IMR-90 (cell line): ENCODE results near the gene DOK6. TPM values are rescaled to one million over a fixed set of nuclear protein-coding genes. Genes with fewer than 3 reads are reported as not detected.

Source experiments
- ATAC-seq: fragments of 200-7000 bp; cut with Tn5 transposase; 2 replicates; pipeline ENCODE4 v1.9.1; 2020; ENCODE audit warnings: low read depth, mild to moderate bottlenecking, moderate library complexity
- BruUV-seq: library from RNA; stranded (reverse); fragments of 400-500 nt; replicated peaks from 2 replicates; lab custom pipeline; 2021; lab: Mats Ljungman, UMichigan
- CTCF ChIA-PET: fragments of 300-600 bp; formaldehyde crosslinking; extraction: SDS; loops from one replicate; lab custom pipeline; 2021; ENCODE audit warnings: antibody characterized with exemption; lab: Yijun Ruan, JAX
- POLR2A ChIA-PET: fragments of 300-600 bp; sonication (Branson Sonifier 250); formaldehyde crosslinking; loops from one replicate; lab custom pipeline; 2022; ENCODE audit warnings: antibody characterized with exemption; ENCODE audit not compliant: unreplicated experiment; lab: Charles Lee
- DNase-seq: peaks from one replicate; pipeline ENCODE4 v3.0.0; 2013
- H2AFZ ChIP-seq: replicated peaks from 2 replicates; pipeline ENCODE3; 2013; ENCODE audit warnings: low read length, mild to moderate bottlenecking; ENCODE audit not compliant: poor library complexity
- H2AK5ac ChIP-seq: 2 replicates; pipeline ENCODE4 v1.6.1; 2013; ENCODE audit warnings: low read depth, low read length, inconsistent platforms
- H2AK9ac ChIP-seq: replicated peaks from 2 replicates; pipeline ENCODE3; 2013; ENCODE audit warnings: mild to moderate bottlenecking, low read depth, low read length, moderate library complexity; ENCODE audit not compliant: poor library complexity
- H2BK120ac ChIP-seq: 2 replicates; pipeline ENCODE4 v1.6.1; 2013; ENCODE audit warnings: low read depth, low read length, inconsistent platforms
- H2BK15ac ChIP-seq: 3 replicates; pipeline ENCODE4 v1.6.1; 2013; ENCODE audit warnings: low read depth, low read length, inconsistent platforms
- H2BK20ac ChIP-seq: 2 replicates; pipeline ENCODE4 v1.6.1; 2013; ENCODE audit warnings: low read depth, mild to moderate bottlenecking, inconsistent platforms, low read length, moderate library complexity
- H2BK5ac ChIP-seq: 2 replicates; pipeline ENCODE4 v1.6.1; 2013; ENCODE audit warnings: mild to moderate bottlenecking, low read depth, low read length, inconsistent platforms; ENCODE audit not compliant: poor library complexity, severe bottlenecking
- H3K14ac ChIP-seq: replicated peaks from 2 replicates; pipeline ENCODE4 v1.6.1; 2013; ENCODE audit warnings: low read depth, low read length, inconsistent platforms
- H3K18ac ChIP-seq: 2 replicates; pipeline ENCODE4 v1.6.1; 2013; ENCODE audit warnings: low read depth, low read length, control low read depth
- H3K23ac ChIP-seq: 2 replicates; pipeline ENCODE4 v1.6.1; 2013; ENCODE audit warnings: low read depth, low read length, inconsistent platforms
- H3K27ac ChIP-seq: 2 replicates; pipeline ENCODE4 v1.5.1; 2013; ENCODE audit warnings: mild to moderate bottlenecking, control low read depth, low read length; ENCODE audit not compliant: insufficient read depth
- H3K27me3 ChIP-seq: 2 replicates; pipeline ENCODE4 v1.6.1; 2013; ENCODE audit warnings: low read length; ENCODE audit not compliant: control insufficient read depth, insufficient read depth
- H3K36me3 ChIP-seq: 2 replicates; pipeline ENCODE4 v1.6.1; 2013; ENCODE audit warnings: low read length, mixed read lengths; ENCODE audit not compliant: control insufficient read depth, insufficient read depth
- H3K4ac ChIP-seq: 2 replicates; pipeline ENCODE4 v1.6.1; 2013; ENCODE audit warnings: low read depth, low read length, inconsistent platforms
- H3K4me1 ChIP-seq: 2 replicates; pipeline ENCODE4 v1.6.1; 2013; ENCODE audit warnings: low read length, mixed read lengths; ENCODE audit not compliant: control insufficient read depth, insufficient read depth
- H3K4me2 ChIP-seq: 2 replicates; pipeline ENCODE4 v1.6.1; 2013; ENCODE audit warnings: low read depth, mild to moderate bottlenecking, control low read depth, low read length, moderate library complexity
- H3K4me3 ChIP-seq: 2 replicates; pipeline ENCODE4 v1.5.1; 2013; ENCODE audit warnings: low read depth, mild to moderate bottlenecking, control low read depth, low read length, moderate library complexity; ENCODE audit not compliant: insufficient read depth
- H3K56ac ChIP-seq: 2 replicates; pipeline ENCODE4 v1.6.1; 2013; ENCODE audit warnings: low read length, inconsistent platforms; ENCODE audit not compliant: insufficient read depth; ENCODE audit errors: extremely low read depth
- H3K79me1 ChIP-seq, 2 experiments: 2 replicates each; pipeline ENCODE4 v1.6.1; 2013; ENCODE audit warnings: low read length in 2 of 2, inconsistent platforms in 1 of 2, low read depth in 1 of 2
- H3K9ac ChIP-seq: 2 replicates; pipeline ENCODE4 v1.6.1; 2013; ENCODE audit warnings: low read depth, low read length, control low read depth
- H3K9me1 ChIP-seq: 2 replicates; pipeline ENCODE4 v1.6.1; 2013; ENCODE audit warnings: low read length, inconsistent platforms; ENCODE audit not compliant: insufficient read depth
- H3K9me3 ChIP-seq: 2 replicates; pipeline ENCODE4 v1.6.1; 2013; ENCODE audit warnings: low read length; ENCODE audit not compliant: control insufficient read depth, insufficient read depth
- H4K20me1 ChIP-seq: 2 replicates; pipeline ENCODE4 v1.6.1; 2013; ENCODE audit warnings: low read length, inconsistent platforms; ENCODE audit not compliant: insufficient read depth
- H4K5ac ChIP-seq: 2 replicates; pipeline ENCODE4 v1.6.1; 2013; ENCODE audit warnings: mild to moderate bottlenecking, low read depth, low read length, control low read depth
- H4K8ac ChIP-seq, 2 experiments: 2 replicates each; pipeline ENCODE4 v1.6.1; 2013; ENCODE audit warnings: low read depth in 2 of 2, low read length in 2 of 2, control low read depth in 1 of 2, inconsistent platforms in 1 of 2
- H4K91ac ChIP-seq: 2 replicates; pipeline ENCODE4 v1.6.1; 2013; ENCODE audit warnings: low read depth, low read length, inconsistent platforms; ENCODE audit not compliant: insufficient read depth
- CHD1 ChIP-seq: IDR thresholded peaks from 2 replicates; pipeline ENCODE4 v1.6.1; 2012; ENCODE audit warnings: low read depth, low read length, improper control_type of control experiment
- ELK1 ChIP-seq: fragments of 150-350 bp; IDR thresholded peaks from 2 replicates; pipeline ENCODE4 v1.6.1; 2016; ENCODE audit warnings: low read depth, mild to moderate bottlenecking, low read length, moderate library complexity, borderline replicate concordance
- MAFK ChIP-seq: IDR thresholded peaks from 2 replicates; pipeline ENCODE4 v1.6.1; 2012; ENCODE audit warnings: low read depth, low read length, improper control_type of control experiment
- MXI1 ChIP-seq: IDR thresholded peaks from 2 replicates; pipeline ENCODE4 v1.6.1; 2012; ENCODE audit warnings: low read depth, mild to moderate bottlenecking, low read length, moderate library complexity, borderline replicate concordance
- NFE2L2 ChIP-seq: fragments of 150-350 bp; IDR thresholded peaks from 2 replicates; pipeline ENCODE4 v1.6.1; 2016; ENCODE audit warnings: low read depth, mild to moderate bottlenecking, low read length
- RAD21 ChIP-seq: IDR thresholded peaks from 2 replicates; pipeline ENCODE4 v1.6.1; 2012; ENCODE audit warnings: low read length, improper control_type of control experiment
- RCOR1 ChIP-seq: IDR thresholded peaks from 2 replicates; pipeline ENCODE4 v1.6.1; 2012; ENCODE audit warnings: mild to moderate bottlenecking, low read length, improper control_type of control experiment; ENCODE audit not compliant: insufficient replicate concordance
- SMC3 ChIP-seq: fragments of 150-350 bp; IDR thresholded peaks from 2 replicates; pipeline ENCODE4 v1.6.1; 2016; ENCODE audit warnings: low read depth, mild to moderate bottlenecking, antibody characterized with exemption, low read length, moderate library complexity
- USF2 ChIP-seq: fragments of 150-350 bp; IDR thresholded peaks from 2 replicates; pipeline ENCODE4 v1.6.1; 2017; ENCODE audit warnings: mild to moderate bottlenecking, antibody characterized with exemption, low read length, low read depth
- dilution Hi-C: fragments of 300-500 bp; cut with HindIII; formaldehyde crosslinking; loops from one replicate; pipeline ENCODE4 v1.14.3; 2018; ENCODE audit warnings: low sequenced_read_pairs; ENCODE audit not compliant: unreplicated experiment
- in situ Hi-C: fragments of 300-500 bp; cut with MboI; formaldehyde crosslinking; loops from 3 replicates; pipeline ENCODE4 v1.14.3; 2019; ENCODE audit warnings: low sequenced_read_pairs, inconsistent platforms, mixed read lengths
- intact Hi-C: fragments of 100-400 bp; cut with micrococcal nuclease; formaldehyde crosslinking; loops from 2 replicates; pipeline ENCODE4 v1.10.0; 2022
- polyA plus RNA-seq, 3 experiments: library from polyadenylated mRNA; depleted of rRNA; stranded (reverse); fragments of >200 nt; gene quantifications; 2 replicates each; pipeline ENCODE4 v1.2.3, GENCODE V29; 2012; ENCODE audit warnings: low replicate concordance in 1 of 3
- total RNA-seq: library from RNA; depleted of rRNA; stranded (reverse); fragments of >200 nt; gene quantifications from 2 replicates; pipeline ENCODE4 v1.2.3, GENCODE V29; 2012

Gene DOK6
- total and polyA plus RNA-seq, 2 of the 4 experiments (the other 2 are of a cell fraction), result 1.9 to 2.7 TPM

- no peak overlapping the region for H4K5ac ChIP-seq
- H3K56ac ChIP-seq, result no peak overlapping the region
- CTCF ChIA-PET, result interaction anchor here (0.6 kb wide), 1 partner anchor 26 kb away, joined by 3 read pairs; no protein-coding TSS in a partner anchor
- peaks cover 8% of the 10 kb centered on the region; the same call in 1 of the 2 replicates for H3K4me1 ChIP-seq
- H2BK5ac ChIP-seq, result no peak overlapping the region
- dilution Hi-C loops, result no loop called here
- no peak overlapping the region for H2BK15ac ChIP-seq
- H2BK120ac ChIP-seq, result no peak overlapping the region
- H3K9ac ChIP-seq, result no peak overlapping the region
- H3K4ac ChIP-seq, result no peak overlapping the region
- no peaks in the 10 kb centered on the region for H3K36me3 ChIP-seq
- H2AK5ac ChIP-seq, result no peak overlapping the region
- no peaks in the 10 kb centered on the region for H4K20me1 ChIP-seq
- no peak overlapping the region for H3K4me2 ChIP-seq
- intact Hi-C loops, result no loop called here
- H3K79me1 ChIP-seq, result no peaks in the 10 kb centered on the region
- H3K9me1 ChIP-seq, result no peaks in the 10 kb centered on the region
- H3K27me3 ChIP-seq, result no peaks in the 10 kb centered on the region
- POLR2A ChIA-PET, result no interaction called here
- in situ Hi-C loops, result no loop called here
- no peak for TF ChIP-seq ELK1
- no peak for TF ChIP-seq CHD1
- no peak for TF ChIP-seq MXI1
- TF ChIP-seq NFE2L2, result no peak
- TF ChIP-seq USF2, result no peak
- TF ChIP-seq MAFK, result no peak
- TF ChIP-seq SMC3, result no peak
- TF ChIP-seq RCOR1, result no peak
- no peak for TF ChIP-seq RAD21
- H3K14ac ChIP-seq, result no peak overlapping the region
- H4K91ac ChIP-seq, result no peak overlapping the region
- BruUV-seq, result no TSS peak
- DNase-seq (no peak), ATAC-seq (no peak)
- no peak overlapping the region for H3K23ac ChIP-seq
- no peak overlapping the region for H4K8ac ChIP-seq
- H3K4me3 ChIP-seq, result no peak overlapping the region
- no peak overlapping the region for H3K18ac ChIP-seq
- no peak overlapping the region for H2BK20ac ChIP-seq
- no peaks in the 10 kb centered on the region for H3K9me3 ChIP-seq
- no peak overlapping the region for H3K27ac ChIP-seq
- no peak overlapping the region for H2AK9ac ChIP-seq
- no peak overlapping the region for H2AFZ ChIP-seq
Observed at GRCh38 chr18:69790649-69791048, 390.0 kb downstream of the DOK6 start.
